CD4-positive, CD25-positive, alpha-beta regulatory T cell (primary cell): ENCODE measurements around the gene ZNF597. TPM values are rescaled to one million over a fixed set of nuclear protein-coding genes. Genes with fewer than 3 reads are reported as not detected.
A peak's percentile ranks its signal among the peaks of the same experiment; 100 is the strongest.

Experiments used
- ATAC-seq, 2 donors: fragments of 150-1000 bp; cut with Tn5 transposase; one replicate each; pipeline ENCODE4 v1.10.0; 2021; ENCODE audit warnings: low read depth in 2 of 2, moderate number of reproducible peaks in 2 of 2, moderate library complexity in 1 of 2
- DNase-seq, 3 donors: peaks; one replicate each; pipeline versions ENCODE4 v3.0.0 to v3.0.0-alpha.2; 2012 to 2022; ENCODE audit warnings: mixed read lengths in 1 of 3
- H3K27ac ChIP-seq: one replicate; pipeline ENCODE4 v1.7.0; 2013; ENCODE audit warnings: mild to moderate bottlenecking, low read length; ENCODE audit not compliant: insufficient read depth, poor library complexity, severe bottlenecking
- H3K27me3 ChIP-seq: one replicate; pipeline ENCODE4 v1.7.0; 2013; ENCODE audit warnings: low read length; ENCODE audit not compliant: control insufficient read depth, insufficient read depth
- H3K36me3 ChIP-seq: one replicate; pipeline ENCODE4 v1.7.0; 2013; ENCODE audit warnings: mild to moderate bottlenecking, low read length, moderate library complexity; ENCODE audit not compliant: control insufficient read depth, insufficient read depth
- H3K4me1 ChIP-seq: 2 replicates; pipeline ENCODE4 v1.7.0; 2013; ENCODE audit warnings: mild to moderate bottlenecking, low read length; ENCODE audit not compliant: insufficient read depth, control insufficient read depth, poor library complexity, severe bottlenecking
- H3K4me3 ChIP-seq: one replicate; pipeline ENCODE4 v1.7.0; 2013; ENCODE audit warnings: low read depth, mild to moderate bottlenecking, low read length, moderate library complexity
- H3K9me3 ChIP-seq, 2 experiments: 1 replicate in 1 of 2; 2 replicates in 1 of 2; pipeline ENCODE4 v1.7.0; 2013; ENCODE audit warnings: low read length in 2 of 2, mild to moderate bottlenecking in 1 of 2, moderate library complexity in 1 of 2; ENCODE audit not compliant: control insufficient read depth in 2 of 2
- H3K27ac Mint-ChIP-seq, 3 donors: one replicate each; pipeline ENCODE4 v1.8.0; 2020 to 2022; ENCODE audit warnings: mild to moderate bottlenecking in 3 of 3, mixed read lengths in 3 of 3, moderate library complexity in 2 of 3
- H3K27me3 Mint-ChIP-seq: one replicate; pipeline ENCODE4 v1.8.0; 2022; ENCODE audit warnings: mild to moderate bottlenecking, mixed read lengths
- H3K36me3 Mint-ChIP-seq: one replicate; pipeline ENCODE4 v1.8.0; 2020; ENCODE audit warnings: mixed read lengths
- H3K4me1 Mint-ChIP-seq, 4 donors: one replicate each; pipeline ENCODE4 v1.8.0; 2020 to 2022; ENCODE audit warnings: mixed read lengths in 4 of 4, mild to moderate bottlenecking in 1 of 4
- H3K4me3 Mint-ChIP-seq, 4 donors: one replicate each; pipeline ENCODE4 v1.8.0; 2020 to 2022; ENCODE audit warnings: mild to moderate bottlenecking in 4 of 4, mixed read lengths in 4 of 4, moderate library complexity in 3 of 4
- H3K9me3 Mint-ChIP-seq, 7 donors: one replicate each; pipeline ENCODE4 v1.8.0; 2020 to 2022; ENCODE audit warnings: mixed read lengths in 7 of 7, mild to moderate bottlenecking in 3 of 7, moderate library complexity in 2 of 7
- polyA plus RNA-seq, 4 donors: library from polyadenylated mRNA; unstranded; fragments of 300-500 nt; fragmentation: Illumina TruSeq; gene quantifications; one replicate each; pipeline ENCODE4 v1.2.3, GENCODE V29; 2021
- total RNA-seq: library from RNA; stranded (reverse); gene quantifications from one replicate; pipeline ENCODE4 v1.2.3, GENCODE V29; 2022

ZNF597 gene
- total and polyA plus RNA-seq, 5 donors from 2014 or later = 1.5 to 4.7 (median 2.0) TPM

DNA sequence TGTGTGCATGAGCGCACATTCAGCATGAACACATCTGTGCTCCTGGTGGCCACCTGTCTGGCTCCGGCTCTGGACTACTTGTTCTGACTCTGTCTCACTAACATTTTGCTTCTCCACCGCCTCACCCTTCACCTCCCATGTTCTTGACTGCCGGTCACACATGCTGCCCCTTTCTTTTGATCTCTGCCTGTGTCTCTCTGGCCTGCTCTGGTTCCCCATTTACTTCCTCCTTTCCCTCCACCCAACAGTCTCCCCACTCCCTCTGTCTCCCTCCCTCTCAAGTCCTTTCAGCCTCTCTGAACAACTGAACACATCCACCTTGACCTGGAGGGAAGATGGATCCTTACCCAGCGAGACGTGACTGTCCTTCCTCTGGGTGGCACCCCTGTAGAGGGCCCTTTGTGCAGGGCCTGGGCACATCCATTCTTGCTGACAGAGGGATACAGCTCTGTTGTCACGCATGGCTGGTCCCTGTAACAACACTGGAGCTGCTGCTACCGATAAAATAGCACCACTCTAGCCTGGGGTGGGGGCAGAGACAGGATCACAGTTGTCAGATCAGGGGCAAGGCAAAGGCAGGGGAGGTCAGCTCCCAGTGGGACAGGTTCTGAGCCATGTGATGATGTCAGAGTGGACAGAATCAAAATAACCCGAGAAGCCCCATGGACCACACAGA lies 53.5 kb downstream of the ZNF597 start:
- H3K4me1 Mint-ChIP-seq = peaks cover 0 to 22% (median 8%) of the 10 kb centered on the region in 4 donors
- peaks cover 2 to 70% (median 37%) of the 10 kb centered on the region in 7 donors for H3K9me3 Mint-ChIP-seq
- H3K27me3 Mint-ChIP-seq = no peaks in the 10 kb centered on the region
- peaks cover 55 to 83% of the 10 kb centered on the region in 2 experiments for H3K9me3 ChIP-seq
- peaks cover 77% of the 10 kb centered on the region for H3K36me3 ChIP-seq
- H3K27ac Mint-ChIP-seq = no peak overlapping the region
- no peak overlapping the region for H3K27ac ChIP-seq
- peaks cover 74% of the 10 kb centered on the region for H3K36me3 Mint-ChIP-seq
- no peaks in the 10 kb centered on the region for H3K27me3 ChIP-seq
- no peaks in the 10 kb centered on the region for H3K4me1 ChIP-seq
- H3K4me3 Mint-ChIP-seq = peak overlapping the region in 2 of 4 donors; percentile 54 to 56
- DNase-seq (no peak), ATAC-seq (no peak)
- no peak overlapping the region for H3K4me3 ChIP-seq

DNA sequence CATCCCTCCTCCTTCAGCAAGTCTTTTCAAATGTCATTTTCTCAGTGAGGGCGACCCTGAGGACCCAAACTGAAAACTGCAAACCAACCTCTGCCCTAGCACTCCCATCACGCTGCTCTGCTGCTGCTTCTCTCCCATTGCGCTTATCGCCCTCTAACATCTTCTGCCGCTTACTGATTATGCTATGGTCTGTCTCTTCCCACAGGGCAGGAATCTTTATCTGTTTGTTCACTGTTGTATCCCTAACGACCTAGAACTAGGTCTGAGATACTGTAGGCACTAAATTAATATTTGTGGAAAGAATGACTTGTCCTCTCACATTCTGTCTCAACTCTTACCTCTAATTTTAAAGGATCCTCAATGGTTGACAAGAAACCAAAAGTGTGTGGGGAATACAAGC lies 55.0 kb downstream of the ZNF597 start:
- H3K9me3 ChIP-seq = peaks cover 61 to 83% of the 10 kb centered on the region in 2 experiments

DNA sequence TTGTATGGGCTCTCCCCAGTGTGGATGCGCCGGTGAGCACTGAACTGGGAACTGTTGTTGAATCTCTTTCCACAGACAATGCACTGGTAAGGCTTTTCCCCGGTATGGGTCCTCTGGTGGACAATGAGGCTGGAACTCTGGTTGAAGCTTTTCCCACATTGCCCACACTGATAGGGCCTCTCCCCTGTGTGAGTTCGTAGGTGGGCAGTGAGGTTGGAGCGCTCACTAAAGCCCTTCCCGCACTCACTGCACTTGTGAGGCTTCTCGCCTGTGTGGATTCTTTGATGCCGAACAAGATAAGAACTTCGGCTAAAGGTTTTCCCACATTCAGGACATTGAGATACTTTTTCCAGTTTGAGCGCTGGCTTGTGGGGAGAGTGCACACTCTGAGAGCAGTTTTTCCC lies 60.3 kb downstream of the ZNF597 start:
- Mint-ChIP-seq H3K4me1 (peaks cover 0 to 7% (median 1%) of the 10 kb centered on the region in 4 donors), H3K4me3 (peak overlapping the region in 1 of 4 donors; percentile 82), H3K36me3 (peaks cover 63% of the 10 kb centered on the region), H3K27me3 (no peaks in the 10 kb centered on the region), H3K27ac (no peak overlapping the region), H3K9me3 (peaks cover 0 to 86% (median 47%) of the 10 kb centered on the region in 7 donors)
- no peaks in the 10 kb centered on the region for H3K4me1 ChIP-seq
- H3K36me3 ChIP-seq = peaks cover 46% of the 10 kb centered on the region
- DNase-seq (no peak), ATAC-seq (no peak)
- H3K27ac ChIP-seq = no peak overlapping the region
- no peaks in the 10 kb centered on the region for H3K27me3 ChIP-seq
- peaks cover 75 to 90% of the 10 kb centered on the region in 2 experiments for H3K9me3 ChIP-seq
- H3K4me3 ChIP-seq = no peak overlapping the region

More for the DNA sequence above, 55.0 kb downstream of the ZNF597 start:
- H3K9me3 Mint-ChIP-seq = peaks cover 0 to 74% (median 43%) of the 10 kb centered on the region in 7 donors
- peaks cover 0 to 16% (median 1%) of the 10 kb centered on the region in 4 donors for H3K4me1 Mint-ChIP-seq
- H3K36me3 Mint-ChIP-seq = peaks cover 74% of the 10 kb centered on the region
- DNase-seq = no peak
- no peak for ATAC-seq
- Histone ChIP-seq H3K27ac (no peak overlapping the region), H3K4me3 (no peak overlapping the region), H3K4me1 (no peaks in the 10 kb centered on the region), H3K27me3 (no peaks in the 10 kb centered on the region), H3K36me3 (peaks cover 77% of the 10 kb centered on the region)
- H3K4me3 Mint-ChIP-seq = peak overlapping the region in 1 of 4 donors; percentile 25
- H3K27me3 Mint-ChIP-seq = no peaks in the 10 kb centered on the region
- peak overlapping the region in 1 of 3 donors; percentile 64 for H3K27ac Mint-ChIP-seq

Other genes starting within 250 kb of the ZNF597 start
- gene ZNF200, start 208.3 kb downstream of the ZNF597 start, total RNA-seq = 12.8 TPM
- gene ZNF200, start 208.3 kb downstream of the ZNF597 start, polyA plus RNA-seq = 10 to 100 TPM; 15.3 to 24.5 (median 19.5) TPM
- not detected for gene MEFV, start 186.9 kb downstream of the ZNF597 start, total RNA-seq
- gene MEFV, start 186.9 kb downstream of the ZNF597 start, polyA plus RNA-seq = not detected
- gene ZNF263, start 160.0 kb downstream of the ZNF597 start, total RNA-seq = 28.3 TPM
- 10 to 100 TPM; 39.1 to 47.1 (median 42.8) TPM for gene ZNF263, start 160.0 kb downstream of the ZNF597 start, polyA plus RNA-seq
- gene TIGD7, start 138.1 kb downstream of the ZNF597 start, total RNA-seq = 3.1 TPM
- 1 to 10 TPM; 3.1 to 6.2 (median 4.8) TPM for gene TIGD7, start 138.1 kb downstream of the ZNF597 start, polyA plus RNA-seq
- 36.4 TPM for gene ZNF75A, start 138.0 kb downstream of the ZNF597 start, total RNA-seq
- 10 to 100 TPM; 15.7 to 25.9 (median 21.7) TPM for gene ZNF75A, start 138.0 kb downstream of the ZNF597 start, polyA plus RNA-seq
- gene OR2C1, start 87.6 kb downstream of the ZNF597 start, total RNA-seq = not detected
- gene OR2C1, start 87.6 kb downstream of the ZNF597 start, polyA plus RNA-seq = under 1 TPM; 0.20 to 0.44 (median 0.35) TPM
- 13.2 TPM for gene ZSCAN32, start 42.5 kb downstream of the ZNF597 start, total RNA-seq
- 10 to 100 TPM in 3 of 4 donors, 1 to 10 TPM in 1; 7.1 to 16.7 (median 11.7) TPM for gene ZSCAN32, start 42.5 kb downstream of the ZNF597 start, polyA plus RNA-seq
- gene ZNF174, start 42.3 kb downstream of the ZNF597 start, total RNA-seq = 5.4 TPM
- gene ZNF174, start 42.3 kb downstream of the ZNF597 start, polyA plus RNA-seq = 10 to 100 TPM; 10.5 to 18.4 (median 16.1) TPM
- 48.9 TPM for gene NAA60, start 176 bp upstream of the ZNF597 start, total RNA-seq
- gene NAA60, start 176 bp upstream of the ZNF597 start, polyA plus RNA-seq = 10 to 100 TPM; 38.8 to 50.0 (median 43.8) TPM
- not detected for gene C16orf90, start 52.0 kb upstream of the ZNF597 start, total RNA-seq
- not detected for gene C16orf90, start 52.0 kb upstream of the ZNF597 start, polyA plus RNA-seq
- gene CLUAP1, start 57.5 kb upstream of the ZNF597 start, total RNA-seq = 11.3 TPM
- gene CLUAP1, start 57.5 kb upstream of the ZNF597 start, polyA plus RNA-seq = 10 to 100 TPM; 20.6 to 35.1 (median 21.3) TPM
- gene NLRC3, start 133.9 kb upstream of the ZNF597 start, total RNA-seq = 97.0 TPM
- 10 to 100 TPM; 23.2 to 28.3 (median 26.8) TPM for gene NLRC3, start 133.9 kb upstream of the ZNF597 start, polyA plus RNA-seq
- gene SLX4, start 168.1 kb upstream of the ZNF597 start, total RNA-seq = 5.4 TPM
- under 1 TPM; 0.24 to 0.83 (median 0.42) TPM for gene SLX4, start 168.1 kb upstream of the ZNF597 start, polyA plus RNA-seq
- 41.9 TPM for gene DNASE1, start 211.2 kb upstream of the ZNF597 start, total RNA-seq
- gene DNASE1, start 211.2 kb upstream of the ZNF597 start, polyA plus RNA-seq = 1 to 10 TPM; 1.6 to 4.0 (median 3.6) TPM